Psoas muscle (tissue), 8 donors: ENCODE data around the gene TIMP2. TPM values are rescaled to one million over a fixed set of nuclear protein-coding genes. Genes with fewer than 3 reads are reported as not detected.

ENCODE experiments used
- ATAC-seq, 4 donors: fragments of 200-7000 bp; cut with Tn5 transposase; one replicate each; pipeline ENCODE4 v1.9.1; 2020; ENCODE audit warnings: moderate library complexity in 3 of 4, mild to moderate bottlenecking in 2 of 4
- DNase-seq, 2 donors: peaks; one replicate each; pipeline ENCODE4 v3.0.0-alpha.2; 2020
- H3K27ac ChIP-seq: fragments of 200-600 bp; one replicate; pipeline ENCODE4 v1.8.0; 2022
- H3K27me3 ChIP-seq, 3 donors: fragments of 200-600 bp in 1 of 3; one replicate each; pipeline versions ENCODE4 v1.6.1 to v1.8.0; 2013 to 2022; ENCODE audit warnings: low read length in 2 of 3, mild to moderate bottlenecking in 2 of 3, moderate library complexity in 1 of 3; ENCODE audit not compliant: insufficient read depth in 3 of 3
- H3K36me3 ChIP-seq, 2 donors: fragments of 200-600 bp in 1 of 2; one replicate each; pipeline versions ENCODE4 v1.6.1 to v1.8.0; 2013 to 2022; ENCODE audit warnings: low read depth in 1 of 2, mild to moderate bottlenecking in 1 of 2, moderate library complexity in 1 of 2; ENCODE audit not compliant: insufficient read depth in 1 of 2
- H3K4me1 ChIP-seq: fragments of 200-600 bp; one replicate; pipeline ENCODE4 v1.8.0; 2022
- H3K4me3 ChIP-seq: fragments of 200-600 bp; one replicate; pipeline ENCODE4 v1.8.0; 2022; ENCODE audit warnings: mild to moderate bottlenecking
- H3K9me3 ChIP-seq: fragments of 200-600 bp; one replicate; pipeline ENCODE4 v1.8.0; 2022
- WGBS, 3 donors: extraction: QIAGEN DNeasy Blood & Tissue Kit; methylation state at CpG; one replicate each; pipeline versions ENCODE4 v1.1.6 to v1.1.7; 2013; 5-methylcytosine and 5-hydroxymethylcytosine counted together
- intact Hi-C, 2 donors: fragments of 100-400 bp; cut with DNase I; formaldehyde crosslinking; loops; one replicate each; pipeline versions ENCODE4 v1.11.0 to v1.14.2; 2022
- long read RNA-seq, 2 donors: library from polyadenylated mRNA; unstranded; transcript quantifications; one replicate each; pipeline ENCODE4 v2.0.0, GENCODE V29; 2021
- polyA plus RNA-seq, 3 donors: library from polyadenylated mRNA; stranded (reverse); fragments of 200-250 nt; gene quantifications; one replicate each; pipeline ENCODE4 v1.2.3, GENCODE V29; 2013
- total RNA-seq, 4 donors: library from RNA; stranded (reverse); fragmentation: NEBNext Ultra II Directional in 2 of 4; extraction: Animal tissue kit (Norgen Biotek cat#: 25700) in 2 of 4; gene quantifications; one replicate each; pipeline versions ENCODE4 v1.2.1 to v1.2.4, GENCODE V29; 2021 to 2023
- TF ChIP-seq, protein P1 (sequence below): fragments of 200-600 bp; IDR thresholded peaks from one replicate; pipeline ENCODE4 v1.8.0; 2022; ENCODE audit warnings: antibody characterized with exemption
- donor health status: healthy with polysubstance abuse.
- donor health status: DM: no; HTN: no; CAD: no; lungs with moderate emphysema.
- donor health status: Bipolar disorder and iron deficiency.
- donor health status: healthy.
- donor health status: DM: yes; HTN: yes; CAD: no.
- donor health status: DM: no; HTN: no; CAD: no.
- donor health status: DM: no; HTN: no; CAD: no.
- donor health status: DM: yes; HTN: yes; CAD: no.

Gene TIMP2, protein sequence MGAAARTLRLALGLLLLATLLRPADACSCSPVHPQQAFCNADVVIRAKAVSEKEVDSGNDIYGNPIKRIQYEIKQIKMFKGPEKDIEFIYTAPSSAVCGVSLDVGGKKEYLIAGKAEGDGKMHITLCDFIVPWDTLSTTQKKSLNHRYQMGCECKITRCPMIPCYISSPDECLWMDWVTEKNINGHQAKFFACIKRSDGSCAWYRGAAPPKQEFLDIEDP
- total RNA-seq = 10 to 100 TPM; 18.5 to 53.6 (median 25.2) TPM
- 10 to 100 TPM; 10.3 to 12.7 (median 10.6) TPM for polyA plus RNA-seq
- long read RNA-seq, donor 1, partial matches to known transcripts = 0 of 3 reads
- long read RNA-seq, donor 1, other reads (novel, unspliced or antisense) = 3 of 3 reads
- long read RNA-seq, donor 2, partial matches to known transcripts = 0 of 2 reads
- long read RNA-seq, donor 2, other reads (novel, unspliced or antisense) = 2 of 2 reads

DNA sequence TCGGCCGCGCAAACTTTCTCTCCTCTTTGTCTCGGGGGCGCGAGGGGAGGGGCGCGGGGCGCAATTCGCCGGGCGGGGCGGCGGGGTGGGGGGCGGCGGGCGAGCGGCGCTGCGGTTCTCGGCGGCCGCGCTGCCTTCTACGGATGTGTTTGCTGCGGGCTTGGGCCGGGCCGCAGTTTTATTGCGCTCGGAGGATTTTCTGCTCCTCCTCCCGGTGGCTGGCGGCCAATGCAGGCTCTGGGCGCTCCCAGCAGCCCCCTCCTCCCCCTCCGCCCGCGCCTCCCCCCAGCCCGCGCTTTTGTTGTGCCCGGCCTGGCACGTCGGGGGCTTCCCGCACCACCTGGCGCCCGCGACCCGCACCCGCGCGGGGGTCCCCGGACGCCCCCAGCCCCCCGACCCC, at the start of gene TIMP2:
Gene TIMP2 (minus strand): TSS at position 154 of the 400 bp plus-strand sequence. CDS start 299 bp downstream, outside the sequence.
- Histone ChIP-seq H3K4me1 (peaks cover 11% of the 10 kb centered on the region), H3K9me3 (no peaks in the 10 kb centered on the region), H3K27me3 (peaks cover 0 to 11% (median 2%) of the 10 kb centered on the region in 3 donors), H3K36me3 (no peaks in the 10 kb centered on the region), H3K27ac (peak within 1 kb of the TSS; percentile 79), H3K4me3 (peak within 1 kb of the TSS; percentile 70)
- ATAC-seq (peak; percentile 38 to 67 (median 42)), DNase-seq (peak; percentile 89 to 92)
- intact Hi-C loops = no loop called here
- WGBS, 3 donors = 0 to 1% (median 0%) methylated on average over 21 to 52 of the region's 52 CpGs
- TF ChIP-seq, protein P1, sequence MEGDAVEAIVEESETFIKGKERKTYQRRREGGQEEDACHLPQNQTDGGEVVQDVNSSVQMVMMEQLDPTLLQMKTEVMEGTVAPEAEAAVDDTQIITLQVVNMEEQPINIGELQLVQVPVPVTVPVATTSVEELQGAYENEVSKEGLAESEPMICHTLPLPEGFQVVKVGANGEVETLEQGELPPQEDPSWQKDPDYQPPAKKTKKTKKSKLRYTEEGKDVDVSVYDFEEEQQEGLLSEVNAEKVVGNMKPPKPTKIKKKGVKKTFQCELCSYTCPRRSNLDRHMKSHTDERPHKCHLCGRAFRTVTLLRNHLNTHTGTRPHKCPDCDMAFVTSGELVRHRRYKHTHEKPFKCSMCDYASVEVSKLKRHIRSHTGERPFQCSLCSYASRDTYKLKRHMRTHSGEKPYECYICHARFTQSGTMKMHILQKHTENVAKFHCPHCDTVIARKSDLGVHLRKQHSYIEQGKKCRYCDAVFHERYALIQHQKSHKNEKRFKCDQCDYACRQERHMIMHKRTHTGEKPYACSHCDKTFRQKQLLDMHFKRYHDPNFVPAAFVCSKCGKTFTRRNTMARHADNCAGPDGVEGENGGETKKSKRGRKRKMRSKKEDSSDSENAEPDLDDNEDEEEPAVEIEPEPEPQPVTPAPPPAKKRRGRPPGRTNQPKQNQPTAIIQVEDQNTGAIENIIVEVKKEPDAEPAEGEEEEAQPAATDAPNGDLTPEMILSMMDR = peak; percentile 17

DNA sequence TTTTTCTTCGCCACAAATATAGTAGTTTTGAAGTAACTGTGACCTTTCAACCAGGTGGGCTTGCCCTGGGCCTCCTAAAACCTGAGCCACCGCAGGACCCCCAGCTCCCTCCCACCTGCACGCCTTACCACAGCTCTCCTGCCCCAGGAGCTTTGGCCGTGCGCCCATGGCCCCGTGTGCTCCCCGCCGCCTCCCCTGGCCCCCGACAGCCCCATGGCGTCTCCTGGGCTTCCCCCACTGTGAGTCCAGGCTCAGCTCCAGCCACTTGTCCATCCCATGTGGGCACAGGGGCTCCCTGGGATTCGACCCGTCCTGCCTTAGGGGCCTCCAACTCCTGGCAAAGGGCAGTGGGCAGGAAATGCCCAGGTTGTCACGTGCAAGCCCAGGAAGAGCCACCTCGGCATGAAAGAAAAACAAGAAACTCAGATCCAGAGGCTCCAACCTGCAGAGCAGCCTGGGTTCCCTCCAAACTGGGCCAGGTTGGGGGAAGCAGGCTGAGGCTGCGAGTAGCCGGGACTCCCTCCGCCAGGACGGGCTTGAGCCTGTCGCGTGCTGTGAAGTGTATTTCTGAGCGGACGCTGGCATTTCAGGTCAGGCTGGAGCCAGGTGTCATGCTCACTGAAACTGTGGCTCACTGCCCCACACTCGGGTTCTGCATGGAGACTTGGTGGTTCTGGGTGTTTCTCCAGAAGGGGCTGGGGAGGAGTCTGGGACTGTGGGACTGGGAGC, 48.8 kb upstream of the TIMP2 start:
- no peak for DNase-seq
- intact Hi-C loops = loop anchor here in 1 of 2 donors (10.0 kb wide), 1 partner anchor 479 kb away; no protein-coding TSS in a partner anchor
- ATAC-seq = no peak
- Histone ChIP-seq H3K4me1 (peaks cover 28% of the 10 kb centered on the region), H3K27me3 (no peaks in the 10 kb centered on the region), H3K9me3 (no peaks in the 10 kb centered on the region), H3K4me3 (no peak overlapping the region), H3K36me3 (no peaks in the 10 kb centered on the region), H3K27ac (no peak overlapping the region)
- 83 to 85% (median 84%) methylated on average over 23 of the region's 23 CpGs for WGBS, 3 donors
- TF ChIP-seq, protein P1 = no peak

DNA sequence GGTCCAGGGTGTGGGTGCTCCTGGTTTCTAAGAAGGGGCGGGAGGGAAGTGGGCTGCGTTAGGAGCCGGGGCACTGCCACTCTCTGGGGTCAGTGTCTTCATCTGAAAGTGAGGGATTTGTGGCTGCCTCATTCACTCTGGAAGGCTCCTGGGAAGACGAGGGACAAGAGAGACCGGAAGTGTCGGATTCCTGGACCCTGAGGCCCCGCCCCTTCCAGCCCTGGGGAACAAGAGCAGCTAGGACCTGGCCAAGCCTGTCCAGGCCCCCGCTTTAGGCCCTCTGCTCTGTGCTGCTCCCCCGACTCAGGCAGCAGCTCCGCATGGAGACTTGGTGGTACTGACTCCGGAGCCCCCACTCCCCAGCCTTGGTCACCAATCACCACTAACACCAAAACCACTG, 48.0 kb upstream of the TIMP2 start:
- no peak for ATAC-seq
- no peak for DNase-seq
- TF ChIP-seq, protein P1 = no peak
- Histone ChIP-seq H3K27me3 (no peaks in the 10 kb centered on the region), H3K9me3 (no peaks in the 10 kb centered on the region), H3K27ac (no peak overlapping the region), H3K4me3 (no peak overlapping the region), H3K4me1 (peaks cover 24% of the 10 kb centered on the region), H3K36me3 (no peaks in the 10 kb centered on the region)
- 78 to 81% (median 79%) methylated on average over 11 of the region's 11 CpGs for WGBS, 3 donors
- intact Hi-C loops = loop anchor here in 1 of 2 donors (10.0 kb wide), 1 partner anchor 478 kb away; no protein-coding TSS in a partner anchor

DNA sequence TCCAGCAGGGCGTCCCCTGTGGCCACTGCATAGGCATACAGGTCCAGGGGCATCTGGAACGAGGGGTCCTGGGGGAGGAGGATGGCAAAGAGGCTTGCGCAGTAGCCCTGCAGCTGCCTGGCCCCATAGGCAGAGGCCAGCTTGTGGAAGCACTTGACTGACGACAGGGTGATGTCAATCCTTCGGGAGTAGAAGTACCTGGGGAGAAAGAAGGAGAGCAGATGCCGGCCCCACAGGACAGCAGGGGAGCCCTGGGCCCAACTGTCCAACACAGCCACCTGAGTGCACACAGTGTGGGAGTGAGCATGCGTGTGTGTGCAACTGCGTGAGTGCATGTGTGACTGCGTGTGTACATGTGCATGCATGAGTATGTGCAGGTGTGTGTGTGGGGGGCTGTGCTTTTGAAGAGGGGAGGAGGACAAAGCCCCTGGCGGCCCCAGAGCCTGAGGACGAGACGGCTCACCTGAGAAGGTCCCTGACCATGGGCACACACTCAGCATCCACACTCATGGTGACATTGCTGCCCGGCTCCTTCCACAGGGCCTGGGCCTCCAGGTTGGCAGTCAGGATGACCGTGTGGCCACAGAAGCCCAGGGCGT, 47.4 kb upstream of the TIMP2 start:
- H3K4me1 ChIP-seq = peaks cover 19% of the 10 kb centered on the region
- no peak overlapping the region for H3K27ac ChIP-seq
- TF ChIP-seq, protein P1 = no peak
- 91 to 95% (median 94%) methylated on average over 15 of the region's 15 CpGs for WGBS, 3 donors
- ATAC-seq = no peak
- intact Hi-C loops = loop anchor here in 1 of 2 donors (1.0 to 10.0 kb wide), 2 partner anchors 108 to 478 kb away; no protein-coding TSS in a partner anchor
- DNase-seq = no peak
- no peak overlapping the region for H3K4me3 ChIP-seq
- no peaks in the 10 kb centered on the region for H3K36me3 ChIP-seq
- no peaks in the 10 kb centered on the region for H3K9me3 ChIP-seq
- H3K27me3 ChIP-seq = no peaks in the 10 kb centered on the region
